ENCODE data around the gene LRRK1.
A peak's percentile ranks its signal among the peaks of the same experiment; 100 is the strongest.

The LRRK1 gene

GRCh38 chr15:101087172-101087769 is 168.1 kb downstream of the LRRK1 start:
- Histone ChIP-seq H3K18ac (ENCODE audit: low read length) (no peak overlapping the region), H3K4ac (ENCODE audit: low read depth, low read length) (no peak overlapping the region), H2AFZ (ENCODE audit: insufficient read depth, low read length, poor library complexity) (no peak overlapping the region), H3K9ac (ENCODE audit: low read length) (no peak overlapping the region), H3K14ac (ENCODE audit: low read length) (no peak overlapping the region), H3K4me1 (ENCODE audit: control insufficient read depth in 1 of 2, insufficient read depth in 2 of 2, low read length in 2 of 2) (peaks cover 7 to 14% of the 10 kb centered on the region in 2 experiments), H3K27ac (ENCODE audit: low read depth, low read length) (no peak overlapping the region), H3K4me3 (ENCODE audit: low read depth, low read length) (no peak overlapping the region), H2BK120ac (ENCODE audit: insufficient read depth, low read length, poor library complexity) (no peak overlapping the region), H3K79me1 (ENCODE audit: low read length) (no peaks in the 10 kb centered on the region), H3K9me3 (ENCODE audit: insufficient read depth, low read depth, low read length) (peaks cover 1% of the 10 kb centered on the region), H2BK5ac (ENCODE audit: low read depth, low read length, poor library complexity) (no peak overlapping the region), H4K12ac (ENCODE audit: low read depth, low read length) (no peak overlapping the region), H3K27me3 (ENCODE audit: insufficient read depth, low read length) (no peaks in the 10 kb centered on the region), H4K91ac (ENCODE audit: low read depth, low read length) (no peak overlapping the region), H3K23ac (ENCODE audit: low read length) (no peak overlapping the region), H4K8ac (ENCODE audit: low read depth, low read length) (no peak overlapping the region), H2BK12ac (ENCODE audit: low read length) (no peak overlapping the region), H3K79me2 (ENCODE audit: control insufficient read depth, insufficient read depth, low read length, poor library complexity) (no peaks in the 10 kb centered on the region), H3K4me2 (ENCODE audit: low read length) (no peak overlapping the region), H2AK5ac (ENCODE audit: low read length) (no peak overlapping the region), H3K36me3 (ENCODE audit: control insufficient read depth in 1 of 2, insufficient read depth in 2 of 2, low read length in 2 of 2) (no peaks in the 10 kb centered on the region)
- WGBS (ENCODE audit: extremely low coverage, insufficient coverage, insufficient read length), result no CpG with 5 or more reads among the region's 10 CpGs
- DNase-seq, result no peak

GRCh38 chr15:101088271-101088670 is 169.1 kb downstream of the LRRK1 start:
- no peak overlapping the region for H3K4me2 ChIP-seq (ENCODE audit: low read length)
- no peaks in the 10 kb centered on the region for H3K79me2 ChIP-seq (ENCODE audit: control insufficient read depth, insufficient read depth, low read length, poor library complexity)
- H2AK5ac ChIP-seq (ENCODE audit: low read length), result no peak overlapping the region
- no peak overlapping the region for H3K18ac ChIP-seq (ENCODE audit: low read length)
- H3K4ac ChIP-seq (ENCODE audit: low read depth, low read length), result no peak overlapping the region
- H2BK120ac ChIP-seq (ENCODE audit: insufficient read depth, low read length, poor library complexity), result no peak overlapping the region
- H2BK5ac ChIP-seq (ENCODE audit: low read depth, low read length, poor library complexity), result no peak overlapping the region
- no peak overlapping the region for H4K12ac ChIP-seq (ENCODE audit: low read depth, low read length)
- H3K23ac ChIP-seq (ENCODE audit: low read length), result no peak overlapping the region
- DNase-seq, result no peak
- H3K9me3 ChIP-seq (ENCODE audit: insufficient read depth, low read depth, low read length), result no peaks in the 10 kb centered on the region
- no peak overlapping the region for H2AFZ ChIP-seq (ENCODE audit: insufficient read depth, low read length, poor library complexity)
- H3K36me3 ChIP-seq (ENCODE audit: control insufficient read depth in 1 of 2, insufficient read depth in 2 of 2, low read length in 2 of 2), result no peaks in the 10 kb centered on the region
- no CpG with 5 or more reads among the region's 6 CpGs for WGBS (ENCODE audit: extremely low coverage, insufficient coverage, insufficient read length)
- H3K14ac ChIP-seq (ENCODE audit: low read length), result no peak overlapping the region
- H3K4me1 ChIP-seq (ENCODE audit: control insufficient read depth in 1 of 2, insufficient read depth in 2 of 2, low read length in 2 of 2), result peaks cover 7 to 14% of the 10 kb centered on the region in 2 experiments
- no peak overlapping the region for H3K27ac ChIP-seq (ENCODE audit: low read depth, low read length)
- H4K8ac ChIP-seq (ENCODE audit: low read depth, low read length), result no peak overlapping the region
- H3K79me1 ChIP-seq (ENCODE audit: low read length), result no peaks in the 10 kb centered on the region
- H3K9ac ChIP-seq (ENCODE audit: low read length), result no peak overlapping the region
- no peaks in the 10 kb centered on the region for H3K27me3 ChIP-seq (ENCODE audit: insufficient read depth, low read length)
- H4K91ac ChIP-seq (ENCODE audit: low read depth, low read length), result no peak overlapping the region
- no peak overlapping the region for H3K4me3 ChIP-seq (ENCODE audit: low read depth, low read length)
- no peak overlapping the region for H2BK12ac ChIP-seq (ENCODE audit: low read length)

GRCh38 chr15:101088788-101089578 is 169.8 kb downstream of the LRRK1 start:
- H3K4me3 ChIP-seq (ENCODE audit: low read depth, low read length), result no peak overlapping the region
- no peak overlapping the region for H3K18ac ChIP-seq (ENCODE audit: low read length)
- H3K14ac ChIP-seq (ENCODE audit: low read length), result no peak overlapping the region
- H2BK120ac ChIP-seq (ENCODE audit: insufficient read depth, low read length, poor library complexity), result no peak overlapping the region
- no peak overlapping the region for H2BK5ac ChIP-seq (ENCODE audit: low read depth, low read length, poor library complexity)
- H3K23ac ChIP-seq (ENCODE audit: low read length), result no peak overlapping the region
- no peaks in the 10 kb centered on the region for H3K27me3 ChIP-seq (ENCODE audit: insufficient read depth, low read length)
- no CpG with 5 or more reads among the region's 42 CpGs for WGBS (ENCODE audit: extremely low coverage, insufficient coverage, insufficient read length)
- H3K4me1 ChIP-seq (ENCODE audit: control insufficient read depth in 1 of 2, insufficient read depth in 2 of 2, low read length in 2 of 2), result peaks cover 7 to 14% of the 10 kb centered on the region in 2 experiments
- no peaks in the 10 kb centered on the region for H3K79me1 ChIP-seq (ENCODE audit: low read length)
- no peak overlapping the region for H4K12ac ChIP-seq (ENCODE audit: low read depth, low read length)
- no peak overlapping the region for H3K9ac ChIP-seq (ENCODE audit: low read length)
- H3K4ac ChIP-seq (ENCODE audit: low read depth, low read length), result no peak overlapping the region
- no peak overlapping the region for H4K91ac ChIP-seq (ENCODE audit: low read depth, low read length)
- H3K4me2 ChIP-seq (ENCODE audit: low read length), result peak overlapping the region; percentile 43
- no peaks in the 10 kb centered on the region for H3K36me3 ChIP-seq (ENCODE audit: control insufficient read depth in 1 of 2, insufficient read depth in 2 of 2, low read length in 2 of 2)
- no peak overlapping the region for H2AFZ ChIP-seq (ENCODE audit: insufficient read depth, low read length, poor library complexity)
- peak; percentile 59 to 82 for DNase-seq
- H3K79me2 ChIP-seq (ENCODE audit: control insufficient read depth, insufficient read depth, low read length, poor library complexity), result no peaks in the 10 kb centered on the region
- H3K9me3 ChIP-seq (ENCODE audit: insufficient read depth, low read depth, low read length), result no peaks in the 10 kb centered on the region
- H2AK5ac ChIP-seq (ENCODE audit: low read length), result no peak overlapping the region
- H2BK12ac ChIP-seq (ENCODE audit: low read length), result no peak overlapping the region
- no peak overlapping the region for H3K27ac ChIP-seq (ENCODE audit: low read depth, low read length)
- peak overlapping the region; percentile 19 for H4K8ac ChIP-seq (ENCODE audit: low read depth, low read length)

GRCh38 chr15:101089579-101090427 is 170.6 kb downstream of the LRRK1 start:
- Histone ChIP-seq H3K18ac (ENCODE audit: low read length) (no peak overlapping the region), H3K79me2 (ENCODE audit: control insufficient read depth, insufficient read depth, low read length, poor library complexity) (no peaks in the 10 kb centered on the region), H3K9me3 (ENCODE audit: insufficient read depth, low read depth, low read length) (no peaks in the 10 kb centered on the region), H3K23ac (ENCODE audit: low read length) (no peak overlapping the region), H2BK5ac (ENCODE audit: low read depth, low read length, poor library complexity) (no peak overlapping the region), H3K36me3 (ENCODE audit: control insufficient read depth in 1 of 2, insufficient read depth in 2 of 2, low read length in 2 of 2) (no peaks in the 10 kb centered on the region), H3K4ac (ENCODE audit: low read depth, low read length) (no peak overlapping the region), H3K27ac (ENCODE audit: low read depth, low read length) (no peak overlapping the region), H4K91ac (ENCODE audit: low read depth, low read length) (no peak overlapping the region), H4K8ac (ENCODE audit: low read depth, low read length) (no peak overlapping the region), H3K79me1 (ENCODE audit: low read length) (no peaks in the 10 kb centered on the region), H4K12ac (ENCODE audit: low read depth, low read length) (no peak overlapping the region), H3K4me2 (ENCODE audit: low read length) (no peak overlapping the region), H3K9ac (ENCODE audit: low read length) (no peak overlapping the region), H3K4me3 (ENCODE audit: low read depth, low read length) (no peak overlapping the region), H2BK12ac (ENCODE audit: low read length) (no peak overlapping the region), H3K27me3 (ENCODE audit: insufficient read depth, low read length) (no peaks in the 10 kb centered on the region), H2AFZ (ENCODE audit: insufficient read depth, low read length, poor library complexity) (no peak overlapping the region), H3K14ac (ENCODE audit: low read length) (no peak overlapping the region), H3K4me1 (ENCODE audit: control insufficient read depth in 1 of 2, insufficient read depth in 2 of 2, low read length in 2 of 2) (peaks cover 7 to 14% of the 10 kb centered on the region in 2 experiments), H2BK120ac (ENCODE audit: insufficient read depth, low read length, poor library complexity) (no peak overlapping the region), H2AK5ac (ENCODE audit: low read length) (no peak overlapping the region)
- DNase-seq, result no peak
- no CpG with 5 or more reads among the region's 9 CpGs for WGBS (ENCODE audit: extremely low coverage, insufficient coverage, insufficient read length)

All from trophoblast cell (in vitro differentiated cells and primary cell).